Lower leg skin (tissue), 4 donors: ENCODE results near the gene C1D. TPM values are rescaled to one million over a fixed set of nuclear protein-coding genes. Genes with fewer than 3 reads are reported as not detected.
"Not testable (repeated sequence)": the region's sequence is repeated elsewhere in the genome, so short reads cannot be mapped to it uniquely, and the experiment has no call there.

Experiments
- DNase-seq, 2 donors: peaks; one replicate each; pipeline ENCODE4 v3.0.0-alpha.2; 2019; ENCODE audit warnings: low spot score in 2 of 2
- H3K4me3 ChIP-seq: fragments of 200-600 bp; sonication (generic); 2 replicates; pipeline ENCODE4 v1.5.1; 2017; ENCODE audit warnings: mild to moderate bottlenecking, low read depth; ENCODE audit not compliant: poor library complexity, severe bottlenecking
- CTCF ChIP-seq, 3 donors: fragments of 450-650 bp; IDR thresholded peaks; one replicate each; pipeline ENCODE4 v1.5.1; 2016; ENCODE audit warnings: antibody characterized with exemption in 3 of 3, mild to moderate bottlenecking in 3 of 3, moderate library complexity in 2 of 3
- POLR2A ChIP-seq, 2 donors: fragments of 450-650 bp; IDR thresholded peaks; one replicate each; pipeline ENCODE4 v1.6.1; 2016 to 2017; ENCODE audit warnings: antibody characterized with exemption in 2 of 2, mild to moderate bottlenecking in 1 of 2, moderate library complexity in 1 of 2
- WGBS, 2 donors: methylation state at CpG; one replicate each; pipeline ENCODE4 v1.1.5; 2018; 5-methylcytosine and 5-hydroxymethylcytosine counted together
- intact Hi-C: fragments of 100-400 bp; cut with DNase I; formaldehyde crosslinking; loops from one replicate; pipeline ENCODE4 v1.15.0; 2023; ENCODE audit warnings: low total_unique reads
- total RNA-seq, 4 donors: library from RNA; depleted of rRNA; stranded (reverse); fragments of >200 nt; gene quantifications; one replicate each; pipeline ENCODE4 v1.1.0, GENCODE V29; 2016

The C1D gene
- total RNA-seq, 4 donors from 2014 or later, result 8.0 to 30.3 (median 14.7) TPM

- TF ChIP-seq POLR2A (IDR thresholded peaks at IDR 0.05), result no peak
- no peak for TF ChIP-seq CTCF (IDR thresholded peaks at IDR 0.05)
- no peak for DNase-seq
- H3K4me3 ChIP-seq, result no peak overlapping the region
- WGBS, 2 donors, result 24 to 45% methylated on average over 3 of the region's 3 CpGs
- intact Hi-C loops, result no loop called here
These were observed 65.3 kb downstream of the C1D start for GRCh38 chr2:67997528-67997900.

- no peak for DNase-seq
- H3K4me3 ChIP-seq, result no peak overlapping the region
- TF ChIP-seq CTCF (IDR thresholded peaks at IDR 0.05), result no peak
- TF ChIP-seq POLR2A (IDR thresholded peaks at IDR 0.05), result no peak
- intact Hi-C loops, result no loop called here
- 66 to 77% methylated on average over 6 of the region's 6 CpGs for WGBS, 2 donors
These were observed 65.9 kb downstream of the C1D start for GRCh38 chr2:67996772-67997527.

- WGBS, 2 donors, result 85 to 93% methylated on average over 1 of the region's 1 CpG
- H3K4me3 ChIP-seq, result no peak overlapping the region
- TF ChIP-seq CTCF (IDR thresholded peaks at IDR 0.05) (no peak), POLR2A (IDR thresholded peaks at IDR 0.05) (no peak)
- DNase-seq, result no peak
- intact Hi-C loops, result no loop called here
These were observed 68.1 kb downstream of the C1D start for GRCh38 chr2:67994716-67995115.

- H3K4me3 ChIP-seq, intact Hi-C loops, DNase-seq: not testable (repeated sequence)
- WGBS, 2 donors, result 92 to 96% methylated on average over 3 of the region's 3 CpGs
These were observed 68.7 kb downstream of the C1D start for GRCh38 chr2:67994069-67994468.

GRCh38 chr2:67993329-67993728 is 69.5 kb downstream of the C1D start:
- DNase-seq, result no peak
- no peak overlapping the region for H3K4me3 ChIP-seq
- no peak for TF ChIP-seq POLR2A (IDR thresholded peaks at IDR 0.05)
- TF ChIP-seq CTCF (IDR thresholded peaks at IDR 0.05), result no peak
- WGBS, 2 donors, result 90 to 95% methylated on average over 3 of the region's 3 CpGs
- intact Hi-C loops, result no loop called here

- TF ChIP-seq POLR2A (IDR thresholded peaks at IDR 0.05), result no peak
- no peak for TF ChIP-seq CTCF (IDR thresholded peaks at IDR 0.05)
- intact Hi-C loops, result no loop called here
- no peak for DNase-seq
- H3K4me3 ChIP-seq, result no peak overlapping the region
- 56 to 65% methylated on average over 2 of the region's 2 CpGs for WGBS, 2 donors
These were observed 71.3 kb downstream of the C1D start for GRCh38 chr2:67991456-67991855.

Other genes with a start within 250 kb of the C1D start
- gene PNO1, start 94.9 kb upstream of the C1D start, total RNA-seq, result 10 to 100 TPM in 3 of 4 donors, 1 to 10 TPM in 1; 7.8 to 18.5 (median 13.8) TPM
- gene PPP3R1, start 189.5 kb upstream of the C1D start, total RNA-seq, result 10 to 100 TPM; 31.0 to 42.4 (median 34.7) TPM